GM15510 (cell line): ENCODE measurements around the gene PEX5L.

Source experiments
- POLR2A ChIP-seq: IDR thresholded peaks from 3 replicates; pipeline ENCODE4 v1.6.1; 2011; ENCODE audit warnings: borderline replicate concordance; ENCODE audit not compliant: insufficient read length; ENCODE audit errors: extremely low read depth

Gene PEX5L, protein sequence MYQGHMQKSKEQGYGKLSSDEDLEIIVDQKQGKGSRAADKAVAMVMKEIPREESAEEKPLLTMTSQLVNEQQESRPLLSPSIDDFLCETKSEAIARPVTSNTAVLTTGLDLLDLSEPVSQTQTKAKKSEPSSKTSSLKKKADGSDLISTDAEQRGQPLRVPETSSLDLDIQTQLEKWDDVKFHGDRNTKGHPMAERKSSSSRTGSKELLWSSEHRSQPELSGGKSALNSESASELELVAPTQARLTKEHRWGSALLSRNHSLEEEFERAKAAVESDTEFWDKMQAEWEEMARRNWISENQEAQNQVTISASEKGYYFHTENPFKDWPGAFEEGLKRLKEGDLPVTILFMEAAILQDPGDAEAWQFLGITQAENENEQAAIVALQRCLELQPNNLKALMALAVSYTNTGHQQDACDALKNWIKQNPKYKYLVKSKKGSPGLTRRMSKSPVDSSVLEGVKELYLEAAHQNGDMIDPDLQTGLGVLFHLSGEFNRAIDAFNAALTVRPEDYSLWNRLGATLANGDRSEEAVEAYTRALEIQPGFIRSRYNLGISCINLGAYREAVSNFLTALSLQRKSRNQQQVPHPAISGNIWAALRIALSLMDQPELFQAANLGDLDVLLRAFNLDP

DNA sequence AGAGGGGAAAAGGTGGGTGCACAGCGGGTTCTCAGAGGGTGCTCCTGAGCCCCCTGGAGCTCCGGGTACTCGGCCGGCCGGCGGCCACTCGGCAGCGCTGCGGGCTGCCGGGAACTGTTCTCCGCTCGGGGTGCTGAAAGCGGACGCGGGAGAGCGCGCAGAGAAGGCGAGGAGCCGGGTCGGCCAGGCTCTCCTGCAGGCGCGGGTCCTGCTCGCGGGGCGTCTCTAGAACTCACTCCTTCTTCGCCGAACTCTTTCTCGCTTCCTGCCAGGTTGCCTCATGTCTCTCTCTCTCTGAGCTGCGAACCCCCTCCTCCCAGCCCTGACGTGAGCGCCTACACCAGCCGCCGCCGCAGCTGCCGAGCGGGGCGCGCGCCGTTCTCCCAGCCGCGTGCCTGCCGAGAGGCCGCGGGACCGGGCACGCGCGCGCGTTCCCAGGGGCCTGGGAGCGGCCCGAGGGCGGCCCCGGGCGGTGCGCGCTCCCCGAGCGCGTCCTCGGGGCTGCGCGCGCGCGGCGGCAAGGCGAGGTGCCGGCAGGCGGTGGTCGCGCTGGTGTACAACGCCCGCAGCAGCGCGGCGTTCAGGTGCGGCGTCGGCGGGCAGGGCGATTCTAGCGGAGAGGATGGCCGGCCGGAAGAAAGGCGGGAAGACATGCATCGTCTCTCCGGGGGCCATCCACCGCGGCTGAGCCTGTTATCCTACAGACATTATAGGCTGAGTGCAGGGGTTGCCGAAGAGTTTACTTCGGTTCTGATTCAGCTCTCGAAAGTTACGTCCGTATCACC is at the start of gene PEX5L:
TSS of gene PEX5L (minus strand) at position 267 of the 785 bp plus-strand sequence. CDS start 338 bp downstream, outside the sequence.
- no peak for TF ChIP-seq POLR2A

DNA sequence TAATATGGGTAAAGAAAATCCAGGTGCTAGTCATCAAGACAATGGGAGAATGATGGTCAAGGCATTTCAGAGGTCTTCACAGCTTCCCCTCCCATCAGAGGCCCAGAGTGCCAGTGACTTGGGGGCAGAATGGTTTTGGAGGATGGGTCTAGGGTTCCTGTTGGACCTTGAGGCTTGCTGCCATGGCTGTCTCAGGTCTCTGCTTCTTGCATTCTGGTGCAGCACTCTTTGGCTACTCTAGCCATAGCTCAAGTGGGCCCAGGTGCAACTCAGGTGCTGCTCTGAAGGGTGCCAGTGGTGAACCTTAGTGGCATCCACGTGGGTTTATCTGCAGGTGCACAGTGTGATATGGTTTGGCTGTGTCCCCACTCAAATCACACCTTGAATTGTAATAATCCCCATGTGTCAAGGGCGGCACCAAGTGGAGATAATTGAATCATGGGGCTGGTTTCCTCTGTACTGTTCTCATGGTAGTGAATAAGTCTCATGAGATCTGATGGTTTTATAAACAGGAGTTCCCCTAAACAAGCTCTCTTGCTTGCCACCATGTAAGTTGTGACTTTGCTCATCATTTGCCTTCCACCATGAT is 48.5 kb upstream of the PEX5L start:
- no peak for TF ChIP-seq POLR2A

DNA sequence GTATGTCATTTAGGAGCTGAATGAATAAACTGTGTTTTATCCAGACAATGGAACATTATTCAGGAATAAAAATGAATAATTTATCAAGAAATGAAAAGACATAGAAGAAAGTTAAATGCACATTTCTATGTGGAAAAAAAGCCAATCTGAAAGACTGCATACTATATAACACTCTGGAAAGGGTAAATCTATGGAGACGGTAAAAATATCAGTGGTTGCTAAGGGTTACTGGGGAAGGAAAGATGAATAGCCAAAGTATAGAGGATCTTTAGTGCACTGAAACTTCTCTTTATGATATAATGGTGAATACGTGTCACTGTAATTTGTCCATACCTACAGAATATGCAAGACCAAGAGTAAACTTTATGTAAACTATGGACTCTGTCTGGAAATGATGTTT is 46.0 kb upstream of the PEX5L start:
- no peak for TF ChIP-seq POLR2A

DNA sequence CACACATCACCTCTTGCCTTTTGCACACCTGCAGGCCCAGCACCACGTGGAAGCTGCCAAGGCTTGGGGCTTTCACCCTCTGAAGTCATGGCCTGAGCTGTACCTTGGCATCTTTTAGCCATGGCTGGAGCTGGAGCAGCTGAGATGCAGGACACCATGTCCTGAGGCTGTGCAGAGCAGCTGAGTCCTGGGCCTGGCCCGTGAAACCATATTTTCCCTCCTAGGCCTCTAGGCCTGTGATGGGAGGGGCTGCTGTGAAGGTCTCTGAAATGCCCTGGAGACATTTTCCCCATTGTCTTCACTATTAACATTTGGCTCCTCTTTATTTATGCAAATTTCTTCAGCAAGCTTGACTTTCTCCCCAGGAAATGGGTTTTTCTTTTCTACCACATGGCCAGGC is 41.9 kb upstream of the PEX5L start:
- TF ChIP-seq POLR2A, result no peak

DNA sequence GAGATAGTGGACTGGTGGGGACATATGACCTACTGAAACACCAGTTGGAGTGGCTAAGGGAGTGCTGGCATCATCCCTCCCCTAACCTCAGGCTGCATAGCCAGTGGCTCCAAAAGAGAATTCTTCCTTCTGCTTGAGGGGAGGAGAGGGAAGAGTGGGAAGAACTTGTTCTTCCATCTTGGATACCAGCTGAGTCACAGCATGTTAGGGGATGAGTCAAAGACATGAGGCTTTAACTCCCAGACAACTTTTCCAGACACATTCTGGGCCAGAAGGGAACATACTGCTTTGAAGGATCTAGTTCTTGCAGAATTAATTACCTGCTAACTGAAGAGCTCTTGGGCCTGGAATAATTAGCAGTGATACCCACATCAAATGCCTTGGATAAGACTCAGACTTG is 36.8 kb upstream of the PEX5L start:
- no peak for TF ChIP-seq POLR2A

DNA sequence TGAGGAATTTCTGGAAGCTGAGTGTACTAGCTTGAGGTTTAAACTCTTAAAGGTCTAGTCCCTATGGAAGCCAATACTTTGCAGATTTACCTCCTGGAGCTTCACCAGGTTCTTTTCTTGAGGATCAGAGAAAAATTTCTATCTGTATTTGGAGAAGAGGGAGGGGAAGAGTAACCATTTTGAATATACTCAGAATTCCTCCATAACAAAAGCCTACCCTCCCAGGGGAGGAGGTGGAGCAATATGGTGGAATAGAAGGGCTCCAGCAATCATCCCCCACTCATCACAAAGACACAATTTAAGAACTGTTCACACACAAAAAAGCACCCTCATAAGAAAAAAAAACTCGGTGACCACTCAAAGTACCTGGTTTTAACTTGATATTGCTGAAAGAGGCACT is 36.0 kb upstream of the PEX5L start:
- TF ChIP-seq POLR2A, result no peak

DNA sequence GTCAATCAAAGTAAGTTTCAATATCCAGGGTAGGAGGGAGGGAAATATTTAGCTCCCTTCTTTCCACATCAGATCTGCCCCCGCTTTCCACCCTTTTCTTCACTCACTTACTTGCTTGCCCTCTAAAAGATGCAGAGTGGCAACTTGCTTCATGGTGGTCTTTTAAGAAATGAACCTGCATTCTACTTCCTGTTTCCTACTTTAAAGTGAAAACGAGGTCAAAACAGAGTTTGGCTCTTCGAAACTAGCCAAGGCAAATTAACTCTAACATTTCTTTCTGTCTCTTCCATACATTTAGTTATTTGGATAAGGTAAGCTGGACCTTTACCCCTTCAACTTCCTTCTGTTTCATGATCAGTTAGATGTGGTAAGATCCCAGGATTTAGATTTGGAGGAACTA is 34.2 kb upstream of the PEX5L start:
- no peak for TF ChIP-seq POLR2A

DNA sequence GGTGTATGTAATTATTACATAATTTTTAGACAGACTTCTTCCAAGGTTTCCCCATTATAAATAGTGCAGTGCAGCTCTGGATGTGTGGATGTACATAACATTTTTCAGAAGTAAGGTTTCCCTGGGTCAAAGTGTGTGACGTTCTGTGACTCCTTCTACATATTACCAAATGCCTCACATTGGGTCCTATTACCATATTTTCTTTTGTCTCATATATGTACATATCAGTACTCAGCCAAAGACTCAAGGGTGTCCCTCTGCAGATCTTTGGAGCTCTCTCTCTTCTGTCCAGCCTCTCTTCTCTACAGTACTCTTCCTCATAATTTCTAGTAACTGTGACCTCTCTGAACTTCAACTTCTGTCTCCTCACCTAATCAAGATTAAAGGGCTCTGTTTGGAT is 31.3 kb upstream of the PEX5L start:
- no peak for TF ChIP-seq POLR2A

DNA sequence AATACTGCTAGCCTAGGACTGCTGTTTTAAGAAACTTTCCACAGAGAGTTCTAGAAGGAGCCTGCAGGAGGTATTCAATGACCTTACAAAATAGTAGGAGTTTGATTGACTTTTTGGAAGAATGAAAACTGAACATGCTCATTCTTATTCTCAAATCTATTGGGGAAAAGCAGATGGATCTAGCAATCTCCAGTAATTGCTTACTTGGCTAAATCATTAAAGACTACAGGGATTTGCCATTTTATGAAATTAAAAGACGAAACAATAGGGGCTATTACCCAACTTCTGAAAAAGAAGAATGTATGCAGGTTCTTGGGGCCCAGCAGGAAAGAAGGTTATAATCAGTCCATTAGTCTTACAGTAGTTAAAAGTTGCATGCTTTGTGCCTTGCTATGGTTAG is 29.9 kb upstream of the PEX5L start:
- no peak for TF ChIP-seq POLR2A

DNA sequence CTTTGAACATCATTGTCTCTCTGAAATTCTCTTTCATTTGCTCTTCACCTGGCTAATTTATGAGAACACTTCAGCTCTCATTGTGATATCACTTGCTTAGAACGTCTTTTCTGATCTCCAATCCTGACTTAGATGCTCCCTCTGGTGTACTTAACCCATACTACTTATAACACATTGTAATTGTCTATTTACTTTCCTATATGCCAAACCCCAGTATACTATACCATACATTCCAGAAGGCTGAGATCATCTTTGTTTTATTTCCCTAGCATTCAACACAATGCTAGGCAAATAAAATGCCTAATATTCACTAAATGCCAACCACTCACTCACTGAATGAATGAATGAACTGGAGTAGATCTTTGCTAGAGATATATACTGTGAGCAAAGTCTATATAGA is 27.0 kb upstream of the PEX5L start:
- TF ChIP-seq POLR2A, result no peak

DNA sequence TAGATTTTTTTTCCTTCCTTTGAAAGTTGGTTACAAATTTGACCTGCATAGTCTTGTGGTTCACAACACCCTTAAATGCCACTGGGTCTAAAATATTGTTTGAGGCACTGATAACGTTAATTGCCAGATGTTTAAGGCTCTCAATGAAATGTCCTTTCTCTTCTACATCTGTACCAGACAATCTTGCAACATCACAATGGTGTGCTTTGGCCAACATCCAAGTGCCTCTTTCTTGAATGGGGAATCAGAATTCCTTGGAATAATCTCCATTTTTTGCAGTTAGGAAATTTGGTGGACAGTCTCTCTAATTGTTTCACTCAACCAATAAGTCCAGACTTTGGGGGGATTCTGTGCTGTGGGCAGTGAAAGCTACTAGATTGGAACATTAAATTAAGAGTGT is 26.0 kb upstream of the PEX5L start:
- no peak for TF ChIP-seq POLR2A

DNA sequence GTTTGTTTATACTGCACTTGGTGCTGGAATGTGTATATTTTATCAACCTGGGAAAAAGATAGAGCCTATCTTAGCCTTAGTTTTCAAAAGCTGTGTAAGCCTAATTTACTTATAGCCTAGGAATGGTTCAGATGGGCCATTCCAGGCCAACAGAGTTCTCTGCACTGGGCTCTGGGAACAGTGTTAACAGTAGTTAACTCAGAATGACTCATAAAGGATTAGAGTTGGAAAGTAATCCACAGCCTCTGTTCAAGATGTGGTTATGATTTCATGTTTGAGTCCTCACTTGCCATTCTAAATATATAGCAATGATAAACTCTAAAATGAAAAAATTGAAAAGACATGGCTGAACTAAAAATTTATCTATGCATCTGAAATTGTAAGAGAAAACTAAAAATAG is 22.6 kb upstream of the PEX5L start:
- TF ChIP-seq POLR2A, result no peak

DNA sequence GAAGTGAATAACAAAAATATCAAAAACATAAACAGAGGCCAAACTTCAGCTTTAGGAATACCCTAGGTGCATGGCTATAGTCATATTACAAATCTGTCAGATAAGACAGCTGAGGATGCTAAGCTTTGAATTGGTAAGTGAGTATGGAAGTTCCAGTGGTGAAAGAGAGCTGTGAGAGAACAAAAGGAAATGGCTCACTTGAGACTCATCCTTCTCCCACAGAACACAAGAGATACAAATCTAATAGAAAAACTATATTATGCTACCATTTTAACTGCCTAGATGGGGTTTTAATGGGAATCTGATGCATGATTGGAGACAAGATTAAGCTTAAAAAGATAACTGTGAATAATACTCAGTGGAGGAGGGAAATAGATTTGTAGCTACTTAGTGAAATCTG is 21.5 kb upstream of the PEX5L start:
- no peak for TF ChIP-seq POLR2A

DNA sequence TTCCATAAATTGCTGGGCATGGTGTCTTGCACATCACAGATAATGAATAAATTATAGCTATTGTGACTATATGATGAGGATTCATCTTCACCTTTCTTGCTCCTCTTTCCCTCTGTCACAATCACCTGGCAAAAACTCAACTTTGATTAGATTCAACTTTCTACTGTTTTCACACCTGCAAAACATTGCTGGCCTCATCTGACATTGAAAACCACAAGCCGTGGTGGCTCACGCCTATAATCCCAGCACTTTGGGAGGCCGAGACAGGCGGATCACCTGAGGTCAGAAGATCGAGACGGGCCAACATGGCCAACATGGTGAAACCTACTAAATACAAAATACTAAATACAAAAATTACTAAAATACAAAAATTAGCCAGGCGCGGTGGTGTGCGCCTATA is 12.7 kb upstream of the PEX5L start:
- TF ChIP-seq POLR2A, result no peak

DNA sequence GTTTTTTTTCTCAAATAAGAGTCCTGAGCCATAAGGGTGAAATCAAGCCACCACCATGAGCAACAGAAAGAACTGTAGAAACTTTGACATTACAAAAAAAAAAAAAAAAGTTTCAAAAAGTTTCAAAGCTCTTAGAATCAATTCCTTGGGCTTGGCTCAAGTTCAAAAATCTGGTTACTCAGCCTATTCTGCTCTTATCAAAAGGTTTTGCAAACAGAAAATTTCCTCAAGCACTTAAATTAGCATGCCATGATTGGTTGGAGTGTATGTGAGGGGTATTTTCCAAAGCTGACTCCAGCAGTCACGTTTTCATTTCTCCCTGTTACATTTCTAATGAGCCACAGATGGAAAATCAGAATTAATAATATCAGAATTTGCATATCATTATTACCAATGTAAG is 12.1 kb upstream of the PEX5L start:
- no peak for TF ChIP-seq POLR2A
